GM12801 (cell line): ENCODE measurements around the gene DRG1.

Experiments
- CTCF ChIP-seq: IDR thresholded peaks from one replicate; pipeline ENCODE4 v1.5.1; 2011; ENCODE audit warnings: control low read depth; ENCODE audit not compliant: insufficient read length; ENCODE audit errors: extremely low read depth

The DRG1 gene

GRCh38 chr22:31367426-31367825, 32.0 kb upstream of the DRG1 start:
- TF ChIP-seq CTCF, result no peak

DNA sequence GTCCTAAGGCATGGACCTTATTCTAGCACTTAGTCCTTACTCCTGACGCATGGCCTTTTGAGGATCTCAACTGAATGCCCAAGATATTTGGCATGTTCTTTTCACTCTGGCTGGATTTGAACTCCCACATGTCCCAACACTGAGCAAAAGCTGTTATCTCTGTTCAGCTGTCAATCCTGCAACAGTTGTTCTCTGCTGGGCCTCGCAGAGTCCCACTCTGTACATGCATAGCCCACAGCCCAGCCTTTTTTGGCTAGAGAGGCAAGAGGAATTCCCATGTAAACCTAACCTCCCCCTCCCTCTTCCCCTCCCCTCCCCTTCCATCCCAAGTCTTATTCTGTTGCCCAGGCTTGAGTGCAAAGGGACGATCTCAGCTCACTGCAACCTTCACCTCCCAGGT, 21.8 kb upstream of the DRG1 start:
- TF ChIP-seq CTCF, result no peak

- TF ChIP-seq CTCF, result no peak
Observed at GRCh38 chr22:31378123-31378522, 21.3 kb upstream of the DRG1 start.

DNA sequence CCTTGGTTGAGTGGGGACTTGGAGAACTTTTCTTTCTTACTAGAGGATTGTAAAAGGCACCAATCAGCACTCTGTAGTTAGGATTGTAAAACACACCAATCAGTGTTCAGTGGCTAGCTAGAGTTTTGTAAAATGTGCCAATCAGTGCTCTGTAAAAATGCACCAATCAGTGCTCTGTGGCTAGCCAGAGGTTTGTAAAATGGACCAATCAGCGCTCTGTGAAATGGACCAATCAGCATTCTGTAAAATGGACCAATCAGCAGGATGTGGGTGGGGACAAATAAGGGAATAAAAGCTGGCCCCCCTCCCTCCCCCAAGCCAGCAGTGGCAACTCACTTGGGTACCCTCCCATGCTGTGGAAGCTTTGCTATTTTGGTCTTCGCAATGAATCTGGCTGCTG, 5.5 kb upstream of the DRG1 start:
- TF ChIP-seq CTCF, result no peak

DNA sequence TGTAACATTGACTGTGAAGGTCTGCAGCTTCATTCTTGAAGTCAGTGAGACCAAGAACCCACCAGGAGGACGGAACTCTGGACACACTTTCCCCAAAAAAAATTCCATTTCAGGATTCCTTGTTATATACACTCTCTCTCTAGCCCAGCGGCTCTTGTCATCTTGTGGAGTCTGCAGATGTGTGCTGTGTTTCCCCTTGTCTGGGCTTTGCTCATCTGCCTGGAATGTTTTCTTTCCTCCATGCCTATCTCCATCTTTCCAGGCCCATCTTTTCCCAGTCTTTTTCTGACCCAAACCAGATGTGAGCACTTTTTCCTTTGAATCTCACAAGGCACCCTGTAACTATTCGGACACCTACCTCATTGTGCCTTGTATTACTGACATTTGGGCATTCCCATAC, 5.1 kb upstream of the DRG1 start:
- TF ChIP-seq CTCF, result no peak

- no peak for TF ChIP-seq CTCF
Observed at GRCh38 chr22:31398231-31398630, 1.2 kb upstream of the DRG1 start.

DNA sequence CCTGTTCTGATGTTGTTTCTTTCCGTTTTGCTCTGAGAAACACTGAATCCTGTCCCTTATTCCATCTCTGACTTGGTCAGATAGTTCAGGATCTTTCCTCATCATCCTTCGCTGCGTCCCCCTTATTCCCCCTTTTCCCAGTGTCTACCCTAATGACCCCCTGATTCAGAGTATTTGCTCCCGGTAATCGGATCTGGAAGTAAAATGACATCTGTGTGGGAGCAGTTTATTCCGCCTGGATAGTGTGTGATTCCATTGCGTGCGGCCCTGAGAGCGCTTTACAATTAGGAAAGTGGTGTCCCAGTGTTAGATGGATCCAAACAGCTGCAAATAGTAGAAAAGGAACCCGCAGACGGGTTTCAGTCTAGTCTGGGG, 606 bp downstream of the DRG1 start:
- no peak for TF ChIP-seq CTCF

DNA sequence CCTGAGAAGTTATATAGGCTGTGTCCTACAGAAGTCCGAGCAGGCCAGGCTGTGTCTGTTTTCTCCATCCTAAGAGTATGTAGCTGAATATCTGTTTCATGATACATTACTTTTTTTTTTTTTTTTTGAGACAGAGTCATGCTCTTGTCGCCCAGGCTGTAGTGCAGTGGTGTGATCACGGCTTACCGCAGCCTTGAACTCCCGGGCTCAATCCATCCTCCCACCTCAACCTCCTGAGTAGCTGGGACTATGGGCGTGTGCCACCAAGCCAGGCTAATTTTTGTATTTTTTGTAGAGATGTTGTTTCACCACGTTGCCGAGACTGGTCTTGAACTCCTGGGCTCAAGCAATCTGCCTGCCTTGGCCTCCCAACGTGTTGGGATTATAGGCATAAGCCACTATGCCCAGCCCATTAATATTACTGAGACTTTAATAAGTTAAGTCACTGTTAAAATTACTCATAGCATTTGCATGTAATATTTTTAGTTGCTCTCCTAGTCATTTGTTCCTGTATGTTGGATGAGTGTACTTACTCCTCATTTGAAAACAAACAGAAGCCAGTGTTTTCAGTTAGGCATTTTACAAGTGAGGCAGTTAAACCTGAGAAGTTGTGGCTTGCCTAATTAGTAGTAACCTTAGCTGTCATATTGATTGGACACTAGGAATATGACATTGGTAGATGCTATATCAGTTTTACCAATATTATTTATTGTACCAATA, 26.1 kb downstream of the DRG1 start:
- no peak for TF ChIP-seq CTCF
